GM18951 (cell line): ENCODE data around the gene TULP3.

Experiments used
- POLR2A ChIP-seq: IDR thresholded peaks from 4 replicates; pipeline ENCODE4 v1.6.1; 2011; ENCODE audit warnings: mild to moderate bottlenecking; ENCODE audit not compliant: insufficient read length, insufficient read depth; ENCODE audit errors: extremely low read depth
- in situ Hi-C: fragments of 300-500 bp; cut with MboI; formaldehyde crosslinking; loops from one replicate; pipeline ENCODE4 v1.12.0; 2022; ENCODE audit warnings: low sequenced_read_pairs, mixed read lengths, inconsistent platforms; ENCODE audit not compliant: unreplicated experiment

Gene TULP3

DNA sequence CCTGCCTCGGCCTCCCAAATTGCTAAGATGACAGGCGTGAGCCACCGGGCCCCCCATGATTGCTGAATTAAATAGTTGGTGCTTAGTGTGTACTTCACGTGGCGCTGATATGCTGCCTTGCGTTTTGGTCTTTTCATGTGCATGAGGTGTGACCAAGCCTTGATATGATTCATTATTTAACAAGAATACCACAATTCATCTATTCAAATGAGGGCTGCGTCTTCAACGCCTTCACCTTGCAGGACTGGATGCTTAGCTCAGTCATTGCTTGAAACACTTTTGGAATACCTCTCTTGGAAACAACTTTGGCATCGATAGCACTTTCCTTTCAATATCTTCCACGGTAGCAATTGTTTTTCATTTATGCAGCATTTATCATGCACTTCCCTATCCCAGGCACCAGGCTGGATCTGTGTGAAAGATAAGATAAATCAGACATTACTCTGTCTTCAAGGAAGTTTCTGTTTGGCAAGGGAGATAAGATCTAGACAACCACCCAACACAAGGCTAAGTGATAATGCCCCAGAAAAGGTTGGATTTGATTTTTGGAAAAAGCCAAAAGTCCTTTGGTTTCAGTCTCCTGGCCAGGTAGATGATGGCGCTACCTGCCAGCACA is 67.2 kb downstream of the TULP3 start:
- no peak for TF ChIP-seq POLR2A
- in situ Hi-C loops, result no loop called here

DNA sequence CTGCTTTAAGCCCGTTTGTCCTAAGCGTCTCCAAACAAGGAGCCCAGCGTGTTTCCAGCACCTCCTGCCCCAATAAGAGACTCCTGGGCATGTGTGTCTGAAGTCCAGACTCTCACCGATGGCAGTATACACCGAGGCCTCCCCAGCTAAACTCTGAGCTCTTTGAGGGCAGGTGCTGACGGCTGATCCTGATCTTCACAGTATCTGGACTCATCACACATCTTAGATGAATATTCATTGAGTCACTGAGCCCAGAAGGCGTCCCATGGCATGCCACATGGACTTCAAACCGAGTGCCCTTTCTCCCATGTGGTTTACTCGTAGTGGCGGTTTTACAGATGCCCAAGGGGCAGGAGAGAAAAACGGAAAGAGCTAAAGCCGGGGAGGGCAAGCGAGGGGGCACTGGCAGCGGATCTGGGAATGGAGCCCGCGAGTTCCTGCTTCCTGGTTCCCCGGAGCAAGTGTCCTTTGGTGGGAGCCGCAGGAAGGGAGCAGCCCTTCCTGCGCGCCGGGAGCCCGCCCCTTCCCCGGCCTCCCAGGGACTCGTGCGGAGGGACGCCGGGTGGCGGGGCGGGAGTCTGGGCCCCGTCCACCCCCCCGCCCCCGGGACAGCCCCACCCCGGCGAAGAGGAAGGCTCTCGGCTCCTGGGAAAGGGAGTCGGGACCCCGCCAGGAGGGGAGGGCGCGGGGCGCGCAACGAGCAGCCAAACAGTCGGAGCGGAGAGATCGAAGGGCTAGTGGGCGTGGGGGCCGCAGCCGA is 67.9 kb downstream of the TULP3 start:
- in situ Hi-C loops, result no loop called here
- no peak for TF ChIP-seq POLR2A

DNA sequence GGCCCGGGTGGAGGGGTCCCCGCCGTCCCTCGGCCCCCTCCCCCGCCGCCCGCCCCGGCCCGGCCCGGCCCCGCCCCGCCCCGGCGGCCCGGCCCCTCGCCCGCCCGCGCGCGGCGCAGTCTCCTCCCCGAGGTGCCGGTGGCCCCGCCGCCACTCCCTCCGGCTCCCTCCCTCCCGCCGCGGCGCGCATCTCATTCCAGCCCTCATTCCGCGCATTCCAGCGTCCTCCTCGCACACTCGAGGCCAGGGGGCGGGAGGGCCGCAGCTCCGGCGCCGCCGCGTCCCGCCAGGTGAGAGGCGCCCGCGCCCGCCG is 68.5 kb downstream of the TULP3 start, which contains the start of gene TEAD4:
Gene TEAD4 (plus strand): TSS at position 206 of the 313 bp plus-strand sequence.
- in situ Hi-C loops, result no loop called here

GRCh38 chr12:2959505-2960389 is 69.1 kb downstream of the TULP3 start:
- in situ Hi-C loops, result no loop called here
- TF ChIP-seq POLR2A, result no peak

More for the DNA sequence above, 68.5 kb downstream of the TULP3 start, which contains the start of gene TEAD4:
- TF ChIP-seq POLR2A, result no peak

GRCh38 chr12:2960390-2960956 is 69.8 kb downstream of the TULP3 start:
- TF ChIP-seq POLR2A, result no peak
- in situ Hi-C loops, result no loop called here

DNA sequence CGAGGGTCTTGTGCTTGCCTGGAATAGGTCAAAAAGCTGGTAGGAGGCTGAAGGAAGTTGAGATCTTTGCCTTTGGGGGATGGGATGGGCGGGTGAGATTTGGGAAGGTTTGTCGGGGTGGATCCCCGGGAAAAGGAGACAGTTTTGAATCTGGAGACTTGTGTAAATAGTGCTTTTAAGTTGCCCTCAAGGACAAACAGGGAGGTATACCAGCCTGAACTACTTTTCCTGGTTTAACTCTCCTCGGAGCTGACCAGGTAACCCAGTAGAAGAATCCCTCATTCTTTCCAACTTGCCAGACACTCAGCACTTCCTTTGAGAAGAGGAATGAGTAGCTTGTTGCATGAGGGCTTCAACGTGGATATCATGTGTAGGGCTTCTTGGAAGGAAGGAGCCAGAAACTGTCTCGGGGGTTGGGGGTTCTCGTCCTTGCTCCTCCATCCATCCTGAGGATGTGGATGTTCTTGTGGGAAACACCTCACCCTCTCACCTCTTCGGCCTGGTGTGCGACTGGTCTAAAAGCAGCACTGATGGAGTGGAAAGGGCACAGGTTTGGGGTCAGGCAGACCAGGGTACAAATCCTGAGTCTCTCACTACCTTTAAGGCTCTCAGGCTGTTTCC is 70.4 kb downstream of the TULP3 start:
- TF ChIP-seq POLR2A, result no peak
- in situ Hi-C loops, result no loop called here

- in situ Hi-C loops, result no loop called here
- TF ChIP-seq POLR2A, result no peak
These were observed 71.0 kb downstream of the TULP3 start for GRCh38 chr12:2961705-2962104.

GRCh38 chr12:2963154-2963759 is 72.6 kb downstream of the TULP3 start:
- TF ChIP-seq POLR2A, result no peak
- in situ Hi-C loops, result no loop called here

DNA sequence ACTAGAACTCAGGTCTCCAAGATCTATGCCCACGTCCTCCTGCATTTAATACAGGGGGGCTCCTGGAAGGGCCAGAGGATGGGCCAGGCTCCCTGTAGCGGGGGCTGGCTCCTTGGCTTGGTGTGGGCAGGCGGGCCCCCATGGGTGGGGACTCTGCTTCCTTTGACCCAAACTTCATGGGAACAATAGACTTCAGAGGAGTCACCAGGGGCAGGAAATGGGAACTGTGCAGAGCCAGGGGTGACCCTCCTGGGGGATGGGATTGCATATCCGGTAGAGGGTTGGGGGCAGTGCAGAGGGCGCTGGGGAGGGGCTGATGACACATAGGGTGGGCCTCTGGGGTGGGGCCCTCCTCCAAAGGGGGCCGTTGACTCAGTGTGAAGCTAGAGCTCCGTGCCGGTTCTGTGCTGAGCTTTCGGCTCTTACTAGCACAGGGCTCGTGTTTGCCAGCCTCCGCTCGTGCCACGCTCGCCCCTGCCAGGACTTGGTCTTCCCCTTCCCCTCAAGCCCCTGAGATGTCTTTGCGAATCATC is 73.1 kb downstream of the TULP3 start:
- in situ Hi-C loops, result no loop called here

DNA sequence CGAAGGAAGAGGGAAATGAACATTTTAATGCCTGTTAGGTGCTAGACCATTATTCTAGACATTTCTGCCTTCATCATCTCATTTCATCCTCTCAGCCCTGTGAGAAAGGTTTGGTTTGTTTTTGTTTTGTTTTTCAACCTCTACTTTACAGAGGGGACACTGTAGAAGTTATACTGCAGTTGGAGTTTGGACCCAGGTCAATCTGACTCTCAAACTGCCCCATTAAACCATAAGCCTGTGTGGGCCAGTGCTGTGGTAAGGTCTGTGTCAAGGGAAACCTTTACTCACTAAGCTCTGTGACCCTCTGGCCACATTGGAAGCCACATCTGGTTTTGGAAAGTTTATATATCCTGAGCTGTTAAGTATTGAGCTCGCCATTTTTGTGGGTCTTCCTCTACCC is 77.0 kb downstream of the TULP3 start:
- in situ Hi-C loops, result no loop called here
- no peak for TF ChIP-seq POLR2A

More for the DNA sequence above, 73.1 kb downstream of the TULP3 start:
- TF ChIP-seq POLR2A, result no peak

- in situ Hi-C loops, result no loop called here
- no peak for TF ChIP-seq POLR2A
These were observed 80.1 kb downstream of the TULP3 start for GRCh38 chr12:2970744-2971143.

- no peak for TF ChIP-seq POLR2A
- in situ Hi-C loops, result no loop called here
These were observed 82.9 kb downstream of the TULP3 start for GRCh38 chr12:2973566-2973965.

DNA sequence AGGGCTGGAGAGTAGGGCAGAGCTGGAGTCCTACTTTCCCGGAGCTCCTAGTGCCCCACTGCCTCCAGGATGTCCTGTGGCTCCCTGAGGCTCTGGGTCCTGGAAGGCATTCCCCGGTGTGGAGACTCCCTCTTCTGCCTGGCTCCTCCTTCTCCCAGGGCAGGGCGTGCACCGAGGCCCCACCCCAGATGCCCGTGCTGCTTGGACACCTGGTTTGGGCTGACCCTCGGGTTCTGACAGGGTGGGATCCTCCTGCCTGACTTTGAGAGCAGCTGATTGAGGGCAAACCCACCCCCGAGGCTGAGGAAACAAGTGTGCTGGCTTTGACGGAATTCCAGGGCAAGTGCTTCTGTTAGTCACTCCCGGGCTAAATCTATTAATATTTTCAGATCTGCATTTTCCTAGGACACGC is 83.9 kb downstream of the TULP3 start:
- TF ChIP-seq POLR2A, result no peak
- in situ Hi-C loops, result no loop called here
